Measurements from ENCODE around the gene TTLL6. TPM values are rescaled to one million over a fixed set of nuclear protein-coding genes. Genes with fewer than 3 reads are reported as not detected.

Gene TTLL6
- total RNA-seq, 1 experiment from 2014 or later, result 3.4 TPM

DNA sequence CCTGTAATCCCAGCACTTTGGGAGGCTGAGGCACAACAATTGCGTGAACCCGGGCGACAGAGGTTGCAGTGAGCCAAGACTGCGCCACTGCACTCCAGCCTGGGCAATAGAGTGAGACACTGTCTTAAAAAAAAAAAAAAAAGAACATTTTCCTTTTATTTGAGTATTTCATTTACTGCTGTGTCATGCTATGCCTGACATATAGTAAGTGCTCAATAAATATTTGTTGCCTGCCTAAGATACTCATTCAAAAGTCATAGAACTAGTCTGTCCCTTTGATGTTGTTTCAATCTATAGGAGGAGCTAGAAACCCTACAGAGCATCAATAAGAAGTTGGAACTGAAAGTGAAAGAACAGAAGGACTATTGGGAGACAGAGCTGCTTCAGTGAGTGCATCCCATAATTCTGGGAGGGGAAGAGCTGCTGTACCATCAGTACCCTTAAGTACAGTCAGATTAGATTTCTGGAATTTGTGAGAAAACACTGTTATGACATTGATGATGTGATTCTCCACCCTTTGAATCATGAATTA is 33.8 kb upstream of the TTLL6 start:
- DNase-seq (ENCODE audit: low spot score) (no peak), ATAC-seq (no peak)
- TF ChIP-seq, protein P1, sequence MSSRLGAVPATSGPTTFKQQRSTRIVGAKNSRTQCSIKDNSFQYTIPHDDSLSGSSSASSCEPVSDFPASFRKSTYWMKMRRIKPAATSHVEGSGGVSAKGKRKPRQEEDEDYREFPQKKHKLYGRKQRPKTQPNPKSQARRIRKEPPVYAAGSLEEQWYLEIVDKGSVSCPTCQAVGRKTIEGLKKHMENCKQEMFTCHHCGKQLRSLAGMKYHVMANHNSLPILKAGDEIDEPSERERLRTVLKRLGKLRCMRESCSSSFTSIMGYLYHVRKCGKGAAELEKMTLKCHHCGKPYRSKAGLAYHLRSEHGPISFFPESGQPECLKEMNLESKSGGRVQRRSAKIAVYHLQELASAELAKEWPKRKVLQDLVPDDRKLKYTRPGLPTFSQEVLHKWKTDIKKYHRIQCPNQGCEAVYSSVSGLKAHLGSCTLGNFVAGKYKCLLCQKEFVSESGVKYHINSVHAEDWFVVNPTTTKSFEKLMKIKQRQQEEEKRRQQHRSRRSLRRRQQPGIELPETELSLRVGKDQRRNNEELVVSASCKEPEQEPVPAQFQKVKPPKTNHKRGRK (CRISPR knock-in tag; IDR thresholded peaks at IDR 0.05; ENCODE audit: borderline replicate concordance), result no peak
- TF ChIP-seq ZNF425 (CRISPR knock-in tag; conservative IDR thresholded peaks at IDR 0.05) (no peak), ZNF138 (CRISPR knock-in tag; conservative IDR thresholded peaks at IDR 0.05) (no peak), FOXK1 (CRISPR knock-in tag; IDR thresholded peaks at IDR 0.05) (no peak), RELA (CRISPR knock-in tag; IDR thresholded peaks at IDR 0.05; ENCODE audit: borderline replicate concordance) (no peak), ERG (CRISPR knock-in tag; IDR thresholded peaks at IDR 0.05) (no peak), MYBL2 (CRISPR knock-in tag; IDR thresholded peaks at IDR 0.05) (no peak), ARID4B (CRISPR knock-in tag; IDR thresholded peaks at IDR 0.05; ENCODE audit: borderline replicate concordance) (no peak), ZNF416 (CRISPR knock-in tag; IDR thresholded peaks at IDR 0.05) (no peak), ZNF263 (CRISPR knock-in tag; IDR thresholded peaks at IDR 0.05; ENCODE audit: low read depth) (no peak), GRHL2 (CRISPR knock-in tag; IDR thresholded peaks at IDR 0.05; ENCODE audit: insufficient replicate concordance, severe bottlenecking) (no peak), ZBTB21 (CRISPR knock-in tag; IDR thresholded peaks at IDR 0.05; ENCODE audit: borderline replicate concordance) (no peak), ATF1 (CRISPR knock-in tag; IDR thresholded peaks at IDR 0.05) (no peak), NFATC4 (CRISPR knock-in tag; IDR thresholded peaks at IDR 0.05) (no peak)
- TF ChIP-seq, protein P2, sequence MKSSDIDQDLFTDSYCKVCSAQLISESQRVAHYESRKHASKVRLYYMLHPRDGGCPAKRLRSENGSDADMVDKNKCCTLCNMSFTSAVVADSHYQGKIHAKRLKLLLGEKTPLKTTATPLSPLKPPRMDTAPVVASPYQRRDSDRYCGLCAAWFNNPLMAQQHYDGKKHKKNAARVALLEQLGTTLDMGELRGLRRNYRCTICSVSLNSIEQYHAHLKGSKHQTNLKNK (CRISPR knock-in tag; IDR thresholded peaks at IDR 0.05), result no peak
- TF ChIP-seq, protein P3, sequence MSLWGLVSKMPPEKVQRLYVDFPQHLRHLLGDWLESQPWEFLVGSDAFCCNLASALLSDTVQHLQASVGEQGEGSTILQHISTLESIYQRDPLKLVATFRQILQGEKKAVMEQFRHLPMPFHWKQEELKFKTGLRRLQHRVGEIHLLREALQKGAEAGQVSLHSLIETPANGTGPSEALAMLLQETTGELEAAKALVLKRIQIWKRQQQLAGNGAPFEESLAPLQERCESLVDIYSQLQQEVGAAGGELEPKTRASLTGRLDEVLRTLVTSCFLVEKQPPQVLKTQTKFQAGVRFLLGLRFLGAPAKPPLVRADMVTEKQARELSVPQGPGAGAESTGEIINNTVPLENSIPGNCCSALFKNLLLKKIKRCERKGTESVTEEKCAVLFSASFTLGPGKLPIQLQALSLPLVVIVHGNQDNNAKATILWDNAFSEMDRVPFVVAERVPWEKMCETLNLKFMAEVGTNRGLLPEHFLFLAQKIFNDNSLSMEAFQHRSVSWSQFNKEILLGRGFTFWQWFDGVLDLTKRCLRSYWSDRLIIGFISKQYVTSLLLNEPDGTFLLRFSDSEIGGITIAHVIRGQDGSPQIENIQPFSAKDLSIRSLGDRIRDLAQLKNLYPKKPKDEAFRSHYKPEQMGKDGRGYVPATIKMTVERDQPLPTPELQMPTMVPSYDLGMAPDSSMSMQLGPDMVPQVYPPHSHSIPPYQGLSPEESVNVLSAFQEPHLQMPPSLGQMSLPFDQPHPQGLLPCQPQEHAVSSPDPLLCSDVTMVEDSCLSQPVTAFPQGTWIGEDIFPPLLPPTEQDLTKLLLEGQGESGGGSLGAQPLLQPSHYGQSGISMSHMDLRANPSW (CRISPR knock-in tag; conservative IDR thresholded peaks at IDR 0.05; ENCODE audit: low read depth), result no peak
- TF ChIP-seq, protein P4, sequence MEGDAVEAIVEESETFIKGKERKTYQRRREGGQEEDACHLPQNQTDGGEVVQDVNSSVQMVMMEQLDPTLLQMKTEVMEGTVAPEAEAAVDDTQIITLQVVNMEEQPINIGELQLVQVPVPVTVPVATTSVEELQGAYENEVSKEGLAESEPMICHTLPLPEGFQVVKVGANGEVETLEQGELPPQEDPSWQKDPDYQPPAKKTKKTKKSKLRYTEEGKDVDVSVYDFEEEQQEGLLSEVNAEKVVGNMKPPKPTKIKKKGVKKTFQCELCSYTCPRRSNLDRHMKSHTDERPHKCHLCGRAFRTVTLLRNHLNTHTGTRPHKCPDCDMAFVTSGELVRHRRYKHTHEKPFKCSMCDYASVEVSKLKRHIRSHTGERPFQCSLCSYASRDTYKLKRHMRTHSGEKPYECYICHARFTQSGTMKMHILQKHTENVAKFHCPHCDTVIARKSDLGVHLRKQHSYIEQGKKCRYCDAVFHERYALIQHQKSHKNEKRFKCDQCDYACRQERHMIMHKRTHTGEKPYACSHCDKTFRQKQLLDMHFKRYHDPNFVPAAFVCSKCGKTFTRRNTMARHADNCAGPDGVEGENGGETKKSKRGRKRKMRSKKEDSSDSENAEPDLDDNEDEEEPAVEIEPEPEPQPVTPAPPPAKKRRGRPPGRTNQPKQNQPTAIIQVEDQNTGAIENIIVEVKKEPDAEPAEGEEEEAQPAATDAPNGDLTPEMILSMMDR (IDR thresholded peaks at IDR 0.05), result no peak
- H3K27me3 Mint-ChIP-seq (ENCODE audit: low read depth), result no peaks in the 10 kb centered on the region
- H3K9me3 Mint-ChIP-seq, result no peaks in the 10 kb centered on the region
- H3K4me3 Mint-ChIP-seq, result no peak overlapping the region
- H3K36me3 Mint-ChIP-seq, result peaks cover 10% of the 10 kb centered on the region; the same call in 1 of the 2 replicates
- H3K27ac Mint-ChIP-seq, result no peak overlapping the region
- POLR2A ChIA-PET, result no interaction called here
- CTCF ChIA-PET, result interaction anchor here (0.8 to 1.5 kb wide), 3 partner anchors 28 to 172 kb away, joined by 3 to 4 read pairs (median 3); partner anchors contain the start of gene TTLL6
- H3K4me1 Mint-ChIP-seq, result 0 out of 2 replicates have a peak, but pooled peaks cover 9% of the 10 kb centered on the region

Measured in WTC11 (cell line).